SKM-1 treated with dmso at 0.1 percent for 144 hours (cell line): ENCODE results near the gene MKNK1.

ENCODE experiments used
- DNase-seq: peaks from one replicate; lab custom pipeline; 2025; ENCODE audit not compliant: unreplicated experiment; lab: John Stamatoyannopoulos, UW

MKNK1 gene

GRCh38 chr1:46525253-46525983 is 78.7 kb downstream of the MKNK1 start:
- DNase-seq = no peak

GRCh38 chr1:46524843-46525242 is 79.2 kb downstream of the MKNK1 start:
- no peak for DNase-seq

GRCh38 chr1:46523496-46524353 is 80.3 kb downstream of the MKNK1 start:
- no peak for DNase-seq

- DNase-seq = no peak
Observed at GRCh38 chr1:46522969-46523320, 81.1 kb downstream of the MKNK1 start.

GRCh38 chr1:46522184-46522968 is 81.7 kb downstream of the MKNK1 start:
- DNase-seq = peak; percentile 53

GRCh38 chr1:46521414-46521813 is 82.7 kb downstream of the MKNK1 start:
- no peak for DNase-seq

GRCh38 chr1:46520063-46520911 is 83.8 kb downstream of the MKNK1 start:
- no peak for DNase-seq

GRCh38 chr1:46519209-46519608 is 84.9 kb downstream of the MKNK1 start:
- DNase-seq = no peak

GRCh38 chr1:46517932-46518498 is 86.1 kb downstream of the MKNK1 start:
- no peak for DNase-seq

GRCh38 chr1:46517010-46517600 is 87.0 kb downstream of the MKNK1 start:
- no peak for DNase-seq

- no peak for DNase-seq
Observed at GRCh38 chr1:46516200-46516950, 87.7 kb downstream of the MKNK1 start.

GRCh38 chr1:46515576-46515975 is 88.5 kb downstream of the MKNK1 start:
- no peak for DNase-seq

- no peak for DNase-seq
Observed at GRCh38 chr1:46513536-46513935, 90.5 kb downstream of the MKNK1 start.

- no peak for DNase-seq
Observed at GRCh38 chr1:46512792-46513190, 91.3 kb downstream of the MKNK1 start.

- DNase-seq = no peak
Observed at GRCh38 chr1:46512135-46512791, 91.8 kb downstream of the MKNK1 start.

- no peak for DNase-seq
Observed at GRCh38 chr1:46510998-46511365, 93.1 kb downstream of the MKNK1 start.

- DNase-seq = no peak
Observed at GRCh38 chr1:46510341-46510997, 93.6 kb downstream of the MKNK1 start.

- no peak for DNase-seq
Observed at GRCh38 chr1:46508757-46509156, 95.3 kb downstream of the MKNK1 start.
